HEK293 (cell line): ENCODE measurements around the gene KCNA5.

Source experiments
- YY1 ChIP-seq: fragments of 450-650 bp; formaldehyde crosslinking; IDR thresholded peaks from 2 replicates; pipeline ENCODE4 v1.5.1; 2018; ENCODE audit warnings: missing biosample characterization, missing genetic modification characterization
- ZBTB26 ChIP-seq: fragments of 450-650 bp; formaldehyde crosslinking; optimal IDR thresholded peaks from 2 replicates; pipeline ENCODE3; 2016; ENCODE audit warnings: missing biosample characterization, mild to moderate bottlenecking, missing genetic modification characterization
- ZNF423 ChIP-seq: fragments of 450-650 bp; formaldehyde crosslinking; IDR thresholded peaks from 2 replicates; pipeline ENCODE4 v1.5.1; 2016; ENCODE audit warnings: missing biosample characterization, missing genetic modification characterization
- ZNF704 ChIP-seq: fragments of 450-650 bp; formaldehyde crosslinking; IDR thresholded peaks from 2 replicates; pipeline ENCODE4 v1.5.1; 2016; ENCODE audit warnings: missing biosample characterization, missing genetic modification characterization
- ZNF837 ChIP-seq: fragments of 450-650 bp; formaldehyde crosslinking; IDR thresholded peaks from 2 replicates; pipeline ENCODE4 v1.5.1; 2016; ENCODE audit warnings: missing biosample characterization, missing genetic modification characterization
- TF ChIP-seq, protein P1 (sequence below): fragments of 450-650 bp; formaldehyde crosslinking; IDR thresholded peaks from 2 replicates; pipeline ENCODE4 v1.5.1; 2016; ENCODE audit warnings: missing biosample characterization, missing genetic modification characterization

- no peak for TF ChIP-seq ZNF837 (tag by site-specific recombination)
- no peak for TF ChIP-seq ZNF423 (tag by site-specific recombination)
- no peak for TF ChIP-seq YY1 (tag by site-specific recombination)
- no peak for TF ChIP-seq ZBTB26 (tag by site-specific recombination)
- TF ChIP-seq ZNF704 (tag by site-specific recombination): no peak
- TF ChIP-seq, protein P1, sequence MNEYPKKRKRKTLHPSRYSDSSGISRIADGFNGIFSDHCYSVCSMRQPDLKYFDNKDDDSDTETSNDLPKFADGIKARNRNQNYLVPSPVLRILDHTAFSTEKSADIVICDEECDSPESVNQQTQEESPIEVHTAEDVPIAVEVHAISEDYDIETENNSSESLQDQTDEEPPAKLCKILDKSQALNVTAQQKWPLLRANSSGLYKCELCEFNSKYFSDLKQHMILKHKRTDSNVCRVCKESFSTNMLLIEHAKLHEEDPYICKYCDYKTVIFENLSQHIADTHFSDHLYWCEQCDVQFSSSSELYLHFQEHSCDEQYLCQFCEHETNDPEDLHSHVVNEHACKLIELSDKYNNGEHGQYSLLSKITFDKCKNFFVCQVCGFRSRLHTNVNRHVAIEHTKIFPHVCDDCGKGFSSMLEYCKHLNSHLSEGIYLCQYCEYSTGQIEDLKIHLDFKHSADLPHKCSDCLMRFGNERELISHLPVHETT (tag by site-specific recombination): 0 out of 2 replicates have a peak, but pooled peaks have one; percentile 74
Measured at GRCh38 chr12:4997939-4998338, 45.7 kb upstream of the KCNA5 start.
